Activated naive CD8-positive, alpha-beta T cell treated with anti-CD3 and anti-CD28 coated beads, Interleukin-2, amount 50 U/mL, for 24 hours (primary cell): ENCODE data around the gene BUD31.

ENCODE experiments used
- ATAC-seq: fragments of 150-1000 bp; cut with Tn5 transposase; one replicate; pipeline ENCODE4 v1.10.0; 2021
- DNase-seq: peaks from one replicate; pipeline ENCODE4 v3.0.0; 2021
- H3K27ac Mint-ChIP-seq: one replicate; pipeline ENCODE4 v1.8.0; 2021; ENCODE audit warnings: mild to moderate bottlenecking, mixed read lengths
- H3K27me3 Mint-ChIP-seq: one replicate; pipeline ENCODE4 v1.8.0; 2021; ENCODE audit warnings: mixed read lengths
- H3K36me3 Mint-ChIP-seq: one replicate; pipeline ENCODE4 v1.8.0; 2021; ENCODE audit warnings: low read depth, mixed read lengths
- H3K4me1 Mint-ChIP-seq: one replicate; pipeline ENCODE4 v1.8.0; 2021; ENCODE audit warnings: mixed read lengths
- H3K4me3 Mint-ChIP-seq: one replicate; pipeline ENCODE4 v1.8.0; 2021; ENCODE audit warnings: mild to moderate bottlenecking, moderate library complexity, mixed read lengths
- H3K9me3 Mint-ChIP-seq: one replicate; pipeline ENCODE4 v1.8.0; 2021; ENCODE audit warnings: mixed read lengths

BUD31 gene

DNA sequence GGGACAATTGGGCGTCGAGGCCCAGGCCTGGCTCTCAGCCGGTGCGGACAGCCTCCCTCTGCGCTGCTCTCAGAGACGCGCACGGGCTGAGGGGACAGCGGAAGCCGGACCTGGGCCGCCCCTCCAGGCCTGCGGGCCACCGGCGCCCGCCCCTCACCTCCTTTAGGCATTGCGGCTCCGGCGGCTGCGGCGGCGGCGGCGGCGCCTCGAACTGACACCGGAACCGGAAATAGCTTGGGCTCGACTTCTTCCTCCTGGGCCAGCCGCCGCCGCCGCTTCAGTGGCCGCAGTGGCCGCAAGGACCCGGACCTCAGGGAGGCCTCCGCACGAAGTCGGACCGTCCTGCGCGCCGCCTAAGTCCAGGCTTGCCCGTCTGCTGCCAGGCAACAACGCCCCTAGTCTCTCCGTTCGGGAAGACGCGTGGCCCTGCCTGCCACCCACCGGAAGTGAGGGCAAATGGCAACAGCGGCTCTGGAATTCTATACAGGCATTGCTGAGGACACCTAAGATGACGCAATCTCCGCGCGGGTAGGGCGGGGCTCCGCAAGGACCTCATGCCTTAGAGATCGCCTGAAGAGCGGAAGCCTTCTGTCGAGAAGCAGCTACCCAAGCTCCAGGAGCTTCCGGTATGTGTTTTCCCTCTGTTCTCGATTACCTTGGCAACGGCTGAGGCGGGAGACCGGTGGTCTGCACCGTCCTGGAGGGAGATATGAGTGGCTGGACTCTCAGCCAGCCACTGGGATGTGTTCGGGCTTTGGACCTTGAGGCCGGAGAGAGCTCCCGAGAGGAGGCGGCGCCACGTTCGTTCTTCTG lies at the start of gene BUD31, which contains the start of gene PDAP1:
TSS of gene BUD31 (plus strand) at position 591 of the 813 bp plus-strand sequence. CDS start 2,124 bp downstream, outside the sequence.
TSS of gene PDAP1 (minus strand) at position 219 of the 813 bp plus-strand sequence. CDS start at position 170, 49 bp downstream.
- peak within 1 kb of the TSS; percentile 94 for H3K27ac Mint-ChIP-seq
- H3K9me3 Mint-ChIP-seq: no peaks in the 10 kb centered on the region
- H3K4me3 Mint-ChIP-seq: peak within 1 kb of the TSS; percentile 96
- DNase-seq: peak; percentile 92
- no peaks in the 10 kb centered on the region for H3K27me3 Mint-ChIP-seq
- H3K4me1 Mint-ChIP-seq: peaks cover 53% of the 10 kb centered on the region
- peak; percentile 86 for ATAC-seq
- peaks cover 54% of the 10 kb centered on the region for H3K36me3 Mint-ChIP-seq

GRCh38 chr7:99359465-99360154 lies 49.2 kb upstream of the BUD31 start:
- DNase-seq (no peak), ATAC-seq (no peak)
- Mint-ChIP-seq H3K27ac (no peak overlapping the region), H3K4me1 (no peaks in the 10 kb centered on the region), H3K4me3 (no peak overlapping the region), H3K27me3 (no peaks in the 10 kb centered on the region), H3K36me3 (peaks cover 27% of the 10 kb centered on the region), H3K9me3 (no peaks in the 10 kb centered on the region)

- peak overlapping the region; percentile 39 for H3K27ac Mint-ChIP-seq
- H3K4me1 Mint-ChIP-seq: no peaks in the 10 kb centered on the region
- H3K9me3 Mint-ChIP-seq: no peaks in the 10 kb centered on the region
- no peak for DNase-seq
- no peak overlapping the region for H3K4me3 Mint-ChIP-seq
- H3K27me3 Mint-ChIP-seq: no peaks in the 10 kb centered on the region
- no peak for ATAC-seq
- H3K36me3 Mint-ChIP-seq: peaks cover 36% of the 10 kb centered on the region
These were observed 46.0 kb upstream of the BUD31 start for GRCh38 chr7:99362801-99363200.

DNA sequence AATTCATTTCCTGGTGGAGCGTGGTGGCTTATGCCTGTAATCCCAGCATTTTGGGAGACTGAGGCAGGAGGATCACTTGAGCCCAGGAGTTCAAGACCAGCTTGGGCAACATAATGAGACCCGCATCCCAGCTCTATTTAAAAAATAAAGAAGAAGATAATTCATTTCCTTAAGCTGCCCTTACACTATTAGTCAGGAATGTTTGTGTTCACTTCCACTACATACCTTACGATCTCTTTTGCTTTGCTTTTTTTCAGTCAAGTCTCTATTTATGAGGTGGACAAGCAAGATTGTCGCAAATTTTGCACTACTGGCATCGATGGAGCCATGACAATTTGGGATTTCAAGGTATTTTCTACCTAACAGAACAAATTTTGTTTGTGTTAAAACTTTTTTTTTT lies 45.5 kb upstream of the BUD31 start:
- ATAC-seq (no peak), DNase-seq (no peak)
- H3K36me3 Mint-ChIP-seq: peaks cover 31% of the 10 kb centered on the region
- H3K4me1 Mint-ChIP-seq: no peaks in the 10 kb centered on the region
- H3K27me3 Mint-ChIP-seq: no peaks in the 10 kb centered on the region
- H3K9me3 Mint-ChIP-seq: no peaks in the 10 kb centered on the region
- no peak overlapping the region for H3K27ac Mint-ChIP-seq
- no peak overlapping the region for H3K4me3 Mint-ChIP-seq

DNA sequence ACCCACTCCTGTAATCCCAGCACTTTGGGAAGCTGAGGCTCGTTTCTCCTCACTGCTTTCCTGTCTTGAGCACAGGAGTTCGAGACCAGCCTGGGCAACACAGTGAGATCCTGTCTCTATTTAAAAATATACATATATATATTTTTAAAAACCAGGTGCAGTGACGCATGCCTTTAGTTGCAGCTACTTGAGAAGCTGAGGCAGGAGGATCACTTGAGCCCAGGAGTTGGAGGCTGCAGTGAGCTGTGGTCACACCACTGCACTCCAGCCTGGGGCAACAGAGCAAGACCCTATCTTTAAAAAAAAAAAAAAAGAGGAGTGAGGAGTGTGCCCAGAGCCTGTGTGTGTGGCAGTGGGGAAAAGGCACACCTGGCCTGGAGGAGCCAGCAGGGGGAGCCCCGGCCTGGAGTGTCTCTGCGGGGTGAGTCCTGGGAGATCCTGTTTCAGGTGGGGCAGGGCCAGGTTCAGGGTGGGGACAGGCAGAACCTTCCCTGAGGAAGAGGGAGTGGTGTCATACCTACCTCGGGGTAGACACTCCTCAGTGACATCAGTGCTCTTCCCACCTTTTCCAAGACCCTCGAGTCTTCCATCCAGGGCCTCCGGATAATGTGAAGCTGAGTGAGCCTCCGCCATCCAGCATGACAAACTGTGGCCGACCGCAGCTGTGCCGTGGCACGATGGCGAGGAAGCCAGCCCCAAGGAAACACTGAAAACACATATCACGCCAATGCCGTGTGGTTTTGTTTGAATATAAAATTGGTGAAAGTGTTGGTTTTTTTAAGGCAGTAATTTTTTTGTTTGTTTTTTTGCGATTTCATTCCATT lies 43.2 kb upstream of the BUD31 start:
- Mint-ChIP-seq H3K36me3 (peaks cover 26% of the 10 kb centered on the region), H3K27ac (no peak overlapping the region), H3K9me3 (no peaks in the 10 kb centered on the region), H3K27me3 (no peaks in the 10 kb centered on the region), H3K4me1 (peaks cover 7% of the 10 kb centered on the region), H3K4me3 (no peak overlapping the region)
- peak; percentile 74 for ATAC-seq
- peak; percentile 60 for DNase-seq

DNA sequence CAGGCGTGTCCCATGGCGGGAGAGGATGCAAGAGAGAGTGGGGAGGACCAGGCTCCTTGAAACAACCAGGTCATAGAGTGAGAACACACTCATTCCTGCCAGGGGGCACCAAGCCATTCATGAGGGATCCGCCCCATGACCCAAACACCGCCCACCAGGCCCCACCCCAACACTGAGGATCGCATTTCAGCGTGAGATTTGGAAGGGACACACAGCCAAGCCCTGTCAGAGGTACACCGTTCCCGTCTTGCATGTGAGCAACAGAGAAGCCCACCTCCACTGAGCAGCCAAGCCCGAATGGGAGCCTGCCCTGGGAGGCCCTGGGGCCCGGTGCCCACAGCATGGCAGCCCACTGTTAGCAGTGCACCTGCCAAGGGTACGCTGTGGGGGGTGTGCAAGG lies 42.1 kb upstream of the BUD31 start:
- DNase-seq (no peak), ATAC-seq (no peak)
- Mint-ChIP-seq H3K4me3 (no peak overlapping the region), H3K36me3 (peaks cover 22% of the 10 kb centered on the region), H3K9me3 (no peaks in the 10 kb centered on the region), H3K27ac (no peak overlapping the region), H3K27me3 (no peaks in the 10 kb centered on the region), H3K4me1 (peaks cover 7% of the 10 kb centered on the region)

GRCh38 chr7:99368750-99369389 lies 39.9 kb upstream of the BUD31 start:
- DNase-seq: no peak
- no peaks in the 10 kb centered on the region for H3K9me3 Mint-ChIP-seq
- peaks cover 17% of the 10 kb centered on the region for H3K4me1 Mint-ChIP-seq
- H3K36me3 Mint-ChIP-seq: peaks cover 18% of the 10 kb centered on the region
- no peak overlapping the region for H3K4me3 Mint-ChIP-seq
- H3K27ac Mint-ChIP-seq: no peak overlapping the region
- H3K27me3 Mint-ChIP-seq: no peaks in the 10 kb centered on the region
- ATAC-seq: no peak

DNA sequence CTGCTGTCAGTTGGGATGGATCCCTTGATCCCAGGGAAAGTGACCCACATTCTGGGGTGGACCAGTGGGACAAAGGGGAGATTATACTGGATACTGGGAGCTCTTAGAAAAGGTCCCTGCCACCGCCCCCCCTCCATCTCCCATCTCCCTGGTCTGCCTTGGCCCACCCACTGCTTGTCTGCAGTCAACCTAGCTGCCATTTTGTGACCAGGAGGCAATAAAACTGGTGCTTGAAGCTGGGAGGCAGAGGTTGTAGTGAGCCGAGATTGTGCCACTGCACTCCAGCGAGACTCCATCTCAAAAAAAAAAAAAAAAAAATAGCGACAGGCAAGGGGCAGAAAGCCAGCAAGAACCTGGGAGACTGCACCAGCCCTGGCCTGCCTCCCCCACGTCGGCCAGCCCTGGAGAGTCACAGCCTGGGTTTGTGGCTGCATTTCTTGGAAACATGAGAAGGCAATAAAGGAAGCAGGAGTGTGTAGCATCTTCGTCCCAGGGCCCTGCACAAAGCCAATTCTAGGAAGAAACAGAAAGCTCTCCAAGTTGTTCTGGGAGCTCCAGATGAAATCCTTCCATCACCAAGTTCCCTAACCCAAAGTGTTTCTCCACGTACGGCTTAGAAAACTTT lies 38.9 kb upstream of the BUD31 start:
- no peaks in the 10 kb centered on the region for H3K9me3 Mint-ChIP-seq
- no peak for DNase-seq
- H3K4me3 Mint-ChIP-seq: no peak overlapping the region
- no peak for ATAC-seq
- peaks cover 19% of the 10 kb centered on the region for H3K4me1 Mint-ChIP-seq
- no peak overlapping the region for H3K27ac Mint-ChIP-seq
- H3K27me3 Mint-ChIP-seq: no peaks in the 10 kb centered on the region
- H3K36me3 Mint-ChIP-seq: peaks cover 12% of the 10 kb centered on the region

DNA sequence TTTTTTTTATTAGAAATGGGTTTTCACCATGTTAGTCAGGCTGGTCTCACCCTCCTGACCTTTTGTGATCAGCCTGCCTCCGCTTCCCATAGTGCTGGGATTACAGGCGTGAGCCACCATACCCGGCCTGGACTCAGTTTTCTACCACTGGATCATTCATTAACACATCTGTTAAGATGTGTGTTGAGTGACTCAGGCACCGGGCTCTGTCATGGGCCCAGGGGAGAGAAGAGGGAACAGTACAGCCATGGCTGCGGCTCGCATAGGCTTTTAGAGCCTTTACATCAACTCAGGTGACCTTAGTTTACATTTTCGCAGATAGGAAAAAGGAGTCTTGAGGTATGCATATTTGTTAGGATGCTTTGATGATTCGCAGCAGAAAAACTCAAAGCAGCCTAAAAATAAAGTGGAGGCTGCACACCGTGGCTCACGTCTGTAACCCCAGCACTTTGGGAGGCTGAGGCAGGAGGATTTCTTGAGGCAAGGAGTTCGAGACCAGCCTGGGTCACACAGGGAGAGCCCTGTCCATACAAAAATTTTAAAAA lies 37.3 kb upstream of the BUD31 start:
- Mint-ChIP-seq H3K4me1 (peaks cover 23% of the 10 kb centered on the region), H3K4me3 (no peak overlapping the region), H3K9me3 (no peaks in the 10 kb centered on the region), H3K36me3 (peaks cover 3% of the 10 kb centered on the region), H3K27me3 (no peaks in the 10 kb centered on the region), H3K27ac (no peak overlapping the region)
- ATAC-seq: no peak
- no peak for DNase-seq

DNA sequence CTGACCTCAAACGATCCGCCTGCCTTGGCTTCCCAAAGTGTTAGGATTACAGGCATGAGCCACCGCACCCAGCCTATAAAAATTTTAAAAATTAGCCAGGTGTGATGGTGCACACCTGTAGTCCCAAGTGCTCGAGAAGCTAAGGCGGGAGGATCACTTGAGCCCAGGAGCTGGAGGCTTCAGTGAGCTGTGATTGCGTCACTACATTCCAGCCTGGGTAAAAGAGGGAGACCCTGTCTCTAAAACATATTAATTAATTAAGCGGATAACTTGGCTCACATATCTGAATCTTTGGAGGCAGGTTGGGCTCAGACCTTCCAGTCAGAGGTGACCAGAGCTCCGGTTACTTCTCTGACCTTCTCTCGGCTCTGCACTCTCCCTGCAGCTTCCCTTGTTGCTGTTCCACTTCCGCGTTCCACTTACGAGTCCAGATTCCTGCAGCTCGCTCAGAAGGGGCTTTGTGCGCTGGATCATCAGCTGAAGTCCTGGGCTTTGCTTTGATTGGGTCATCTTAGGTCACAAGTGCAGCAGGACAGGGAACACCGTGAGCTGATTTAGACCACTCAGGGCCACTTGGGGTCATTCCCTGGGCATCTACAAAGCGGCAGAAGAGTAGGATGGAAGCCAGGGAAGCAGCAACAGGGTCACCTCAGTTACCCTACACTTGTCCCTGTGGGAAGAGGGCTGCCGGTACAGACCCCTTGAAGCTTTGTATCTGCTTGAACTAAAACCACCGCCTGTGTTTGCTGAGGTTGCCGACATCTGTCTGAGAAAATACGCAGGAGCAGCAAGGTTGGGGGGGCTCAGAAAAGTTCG lies 36.3 kb upstream of the BUD31 start:
- no peak for ATAC-seq
- H3K27ac Mint-ChIP-seq: no peak overlapping the region
- DNase-seq: no peak
- peak overlapping the region; percentile 76 for H3K4me3 Mint-ChIP-seq
- no peaks in the 10 kb centered on the region for H3K27me3 Mint-ChIP-seq
- H3K9me3 Mint-ChIP-seq: no peaks in the 10 kb centered on the region
- H3K4me1 Mint-ChIP-seq: peaks cover 33% of the 10 kb centered on the region
- peaks cover 9% of the 10 kb centered on the region for H3K36me3 Mint-ChIP-seq

DNA sequence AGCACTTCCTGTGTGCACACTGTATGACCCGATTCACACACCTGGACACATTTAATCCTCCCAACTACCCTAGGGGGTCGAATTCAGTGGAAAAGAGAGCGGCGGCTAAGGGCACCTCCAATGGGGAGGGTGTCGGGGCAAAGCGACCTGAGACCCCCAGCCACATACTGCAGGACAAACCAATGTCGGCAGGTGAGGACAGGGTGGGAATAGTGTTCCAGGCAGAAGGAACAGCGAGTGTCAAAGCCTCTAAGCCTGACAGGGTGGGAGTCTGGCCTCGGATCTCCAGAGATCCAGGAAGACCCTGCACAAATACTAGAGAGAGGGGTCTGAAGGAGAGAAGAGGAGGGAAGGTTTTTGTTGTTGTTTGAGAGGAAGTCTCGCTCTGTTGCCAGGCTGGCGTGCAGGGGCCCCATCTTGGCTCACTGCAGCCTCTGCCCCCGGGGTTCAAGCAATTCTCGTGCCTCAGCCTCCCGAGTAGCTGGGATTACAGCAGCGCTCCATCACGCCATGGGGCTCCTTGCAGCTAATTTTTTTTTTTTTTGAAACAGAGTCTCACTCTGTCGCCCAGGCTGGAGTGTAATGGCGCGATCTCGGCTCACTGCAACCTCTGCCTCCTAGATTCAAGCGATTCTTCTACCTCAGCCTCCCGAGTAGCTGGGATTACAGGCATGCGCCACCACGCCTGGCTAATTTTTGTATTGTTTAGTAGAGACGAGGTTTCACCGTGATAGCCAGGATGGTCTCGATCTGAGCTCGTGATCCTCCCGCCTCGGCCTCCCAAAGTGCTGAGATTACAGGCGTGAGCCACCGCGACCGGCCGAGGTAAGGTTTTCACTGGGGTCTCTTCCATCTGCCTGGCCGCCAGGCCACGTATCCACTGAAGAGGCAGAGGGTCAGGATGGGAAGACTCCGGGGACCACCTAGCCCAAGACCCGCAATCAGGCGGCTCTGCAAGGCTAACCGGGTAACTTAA lies 35.4 kb upstream of the BUD31 start:
- peaks cover 42% of the 10 kb centered on the region for H3K4me1 Mint-ChIP-seq
- ATAC-seq (no peak), DNase-seq (no peak)
- no peaks in the 10 kb centered on the region for H3K9me3 Mint-ChIP-seq
- peak overlapping the region; percentile 64 for H3K27ac Mint-ChIP-seq
- peaks cover 16% of the 10 kb centered on the region for H3K36me3 Mint-ChIP-seq
- H3K27me3 Mint-ChIP-seq: no peaks in the 10 kb centered on the region
- H3K4me3 Mint-ChIP-seq: peak overlapping the region; percentile 76
